ENCODE results near the gene APC.

DNA sequence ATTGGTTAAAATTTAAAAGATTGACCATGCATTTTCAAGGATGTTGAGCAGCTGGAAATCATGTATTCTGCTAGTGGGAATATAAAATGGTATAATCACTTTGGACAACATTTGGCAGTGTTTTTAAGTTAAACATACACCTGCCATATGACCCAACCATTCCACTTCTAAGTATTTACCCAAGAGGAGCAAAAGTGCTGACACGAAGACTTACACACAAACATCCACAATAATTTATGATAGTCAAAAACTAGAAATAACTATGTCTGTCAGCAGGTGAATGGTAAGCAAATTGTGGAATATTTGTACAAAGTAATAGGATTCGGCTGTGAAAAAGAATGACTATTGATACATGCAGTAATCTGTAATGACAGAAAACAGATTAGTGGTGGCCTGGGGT lies 92.7 kb downstream of the APC start:
- no peak for TF ChIP-seq L3MBTL2 (conservative IDR thresholded peaks at IDR 0.05)
- no peak for TF ChIP-seq SP1 (IDR thresholded peaks at IDR 0.05)
- no peak for TF ChIP-seq SUZ12 (IDR thresholded peaks at IDR 0.05)
- TF ChIP-seq ELF4 (IDR thresholded peaks at IDR 0.05), result no peak
- TF ChIP-seq TARDBP (IDR thresholded peaks at IDR 0.05), result no peak
- TF ChIP-seq ARNT (IDR thresholded peaks at IDR 0.05), result no peak
- no peak for TF ChIP-seq HDGF (IDR thresholded peaks at IDR 0.05; ENCODE audit: borderline replicate concordance)
- no peak for TF ChIP-seq FOXA1 (IDR thresholded peaks at IDR 0.05)
- TF ChIP-seq FOXK2 (IDR thresholded peaks at IDR 0.05), result no peak
- no peak for TF ChIP-seq BHLHE40 (IDR thresholded peaks at IDR 0.05; ENCODE audit: borderline replicate concordance)
- TF ChIP-seq ZNF384 (IDR thresholded peaks at IDR 0.05), result no peak
- TF ChIP-seq FOXM1 (IDR thresholded peaks at IDR 0.05; ENCODE audit: borderline replicate concordance), result no peak
- no peak for TF ChIP-seq NFRKB (IDR thresholded peaks at IDR 0.05)
- no peak for TF ChIP-seq LEF1 (IDR thresholded peaks at IDR 0.05; ENCODE audit: borderline replicate concordance)

All from HEK293T (cell line).